ENCODE measurements around the gene TBRG4. TPM values are rescaled to one million over a fixed set of nuclear protein-coding genes. Genes with fewer than 3 reads are reported as not detected.

Gene TBRG4
- total RNA-seq, 1 donor from 2014 or later, result 109 TPM

- intact Hi-C loops (cut with micrococcal nuclease), result no loop called here
Measured at GRCh38 chr7:45075871-45076796, 35.4 kb downstream of the TBRG4 start.

- intact Hi-C loops (cut with micrococcal nuclease), result no loop called here
Measured at GRCh38 chr7:45075355-45075644, 36.2 kb downstream of the TBRG4 start.

DNA sequence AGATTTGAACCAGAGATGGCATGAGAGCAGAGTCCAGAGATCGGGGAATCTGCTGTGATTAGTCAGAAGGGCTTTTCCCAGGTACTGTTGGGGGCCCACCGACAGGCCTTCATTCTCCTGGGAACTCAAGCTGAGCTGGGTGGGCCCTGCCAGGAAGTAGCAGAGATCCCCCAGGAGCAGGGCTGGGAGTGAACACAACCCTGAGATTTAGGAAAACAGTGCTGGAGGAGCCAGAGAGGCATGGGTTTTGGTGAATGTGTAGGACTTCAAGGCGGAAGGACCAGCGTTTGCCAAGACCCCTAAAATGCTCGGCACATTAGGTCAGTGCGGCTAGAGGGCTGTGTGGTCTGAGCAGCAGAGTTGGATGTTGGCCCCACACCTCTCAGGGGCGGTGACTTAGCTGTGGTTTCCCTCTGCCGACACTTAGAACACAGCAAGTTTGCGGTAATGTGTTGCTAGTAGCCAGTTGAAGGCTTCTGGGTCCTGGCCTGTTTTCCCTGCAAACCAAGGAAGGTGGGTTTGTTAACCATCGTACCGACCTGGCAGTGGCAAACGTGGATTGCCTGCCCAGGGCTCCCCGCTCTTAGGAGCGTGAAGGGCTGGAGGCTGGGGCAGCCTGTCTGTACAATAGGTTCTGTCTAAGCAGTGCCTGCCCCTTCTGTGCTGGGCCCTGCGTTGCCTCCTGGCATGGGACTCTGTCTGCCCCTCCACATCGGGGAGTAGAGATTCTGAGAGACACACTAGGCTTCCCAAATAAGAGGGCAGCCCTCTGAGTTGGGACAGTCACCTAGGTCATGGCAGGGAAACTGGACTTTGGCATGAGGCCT is 36.8 kb downstream of the TBRG4 start:
- intact Hi-C loops (cut with micrococcal nuclease), result no loop called here

GRCh38 chr7:45073786-45074527 is 37.5 kb downstream of the TBRG4 start:
- intact Hi-C loops (cut with micrococcal nuclease), result no loop called here

- intact Hi-C loops (cut with micrococcal nuclease), result no loop called here
Measured at GRCh38 chr7:45073031-45073785, 38.3 kb downstream of the TBRG4 start.

DNA sequence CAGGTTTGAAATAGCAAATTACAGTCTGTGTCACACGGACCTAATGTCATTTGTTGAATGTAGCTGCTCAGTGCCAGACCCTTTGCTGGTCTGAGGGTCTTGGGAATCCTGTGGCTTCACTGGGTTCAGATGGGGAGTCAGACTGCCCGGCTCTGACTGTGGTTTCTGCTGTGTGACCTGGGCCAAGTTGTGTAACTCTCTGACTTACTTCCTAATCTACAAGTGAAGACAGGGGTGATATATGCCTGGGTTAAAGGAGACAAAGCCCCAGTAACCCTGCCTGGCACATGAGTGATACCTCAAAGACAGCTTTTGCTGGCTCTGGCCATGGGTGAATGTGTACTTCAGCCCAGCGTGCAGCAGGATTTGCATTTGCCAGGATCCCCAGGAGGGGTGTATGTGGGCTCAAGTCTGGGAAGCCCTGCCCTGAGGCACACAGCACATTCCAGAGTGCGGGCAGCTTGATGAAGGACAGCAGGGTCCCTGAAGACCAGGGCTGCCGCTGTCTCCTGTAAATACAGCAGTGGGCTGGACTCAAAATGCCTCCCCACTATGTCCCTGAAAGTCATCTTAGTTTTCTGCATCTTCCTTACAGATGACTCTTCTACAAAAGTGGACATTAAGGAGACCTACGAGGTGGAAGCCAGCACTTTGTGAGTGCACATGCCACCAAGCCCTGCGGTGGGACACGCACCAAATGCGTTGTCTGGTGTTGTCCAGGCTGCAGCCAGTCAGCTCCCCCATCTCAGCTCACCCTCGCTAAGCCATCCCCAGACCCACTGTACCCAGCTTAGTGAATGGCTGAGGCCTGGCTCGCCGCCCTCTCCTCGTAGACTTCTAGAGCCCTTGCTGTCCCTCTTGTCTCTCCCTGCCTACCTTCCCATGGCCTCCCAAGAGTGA is 39.1 kb downstream of the TBRG4 start:
- intact Hi-C loops (cut with micrococcal nuclease), result no loop called here

- intact Hi-C loops (cut with micrococcal nuclease), result no loop called here
Measured at GRCh38 chr7:45071528-45071927, 40.0 kb downstream of the TBRG4 start.

- intact Hi-C loops (cut with micrococcal nuclease), result no loop called here
Measured at GRCh38 chr7:45070254-45070642, 41.2 kb downstream of the TBRG4 start.

DNA sequence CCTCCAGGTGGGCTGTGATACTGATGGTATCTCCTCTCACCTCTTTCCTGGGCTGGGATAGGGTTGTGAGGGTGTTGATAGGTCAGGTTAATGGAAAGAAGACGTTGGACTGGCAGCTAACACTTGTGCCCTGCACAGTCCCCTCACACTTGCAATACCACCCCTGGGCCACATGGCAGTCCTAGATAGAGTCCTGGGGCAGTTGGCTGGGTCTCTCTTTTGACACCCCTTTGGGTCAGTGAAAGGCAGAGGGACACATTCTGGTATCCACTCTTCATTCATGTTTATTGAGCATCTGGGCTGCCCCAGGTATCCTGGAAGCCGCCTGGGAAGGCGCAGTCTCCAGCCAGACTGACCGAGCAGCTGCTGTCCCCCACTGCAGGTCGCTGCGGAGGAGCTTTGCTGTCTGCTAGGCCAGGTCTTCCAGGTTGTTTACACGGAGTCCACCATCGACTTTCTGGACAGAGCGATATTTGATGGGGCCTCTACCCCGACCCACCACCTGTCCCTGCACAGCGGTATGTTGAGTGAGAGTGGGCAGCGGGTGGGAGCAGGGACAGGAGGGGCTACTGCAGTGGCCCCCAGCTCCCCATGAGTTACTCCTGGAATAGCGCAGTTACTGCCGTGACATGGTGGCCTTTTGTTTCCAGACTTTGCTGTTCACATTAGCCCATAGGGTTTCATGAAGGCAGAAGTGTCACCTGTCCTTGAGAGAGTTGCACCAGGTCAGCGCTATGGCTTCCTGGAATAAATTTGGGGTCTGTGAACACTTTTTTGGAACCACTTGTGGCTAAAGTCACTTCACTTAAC is 41.8 kb downstream of the TBRG4 start:
- intact Hi-C loops (cut with micrococcal nuclease), result no loop called here

- intact Hi-C loops (cut with micrococcal nuclease), result no loop called here
Measured at GRCh38 chr7:45068236-45069023, 43.1 kb downstream of the TBRG4 start.

- intact Hi-C loops (cut with micrococcal nuclease), result no loop called here
Measured at GRCh38 chr7:45067582-45067981, 43.9 kb downstream of the TBRG4 start.

DNA sequence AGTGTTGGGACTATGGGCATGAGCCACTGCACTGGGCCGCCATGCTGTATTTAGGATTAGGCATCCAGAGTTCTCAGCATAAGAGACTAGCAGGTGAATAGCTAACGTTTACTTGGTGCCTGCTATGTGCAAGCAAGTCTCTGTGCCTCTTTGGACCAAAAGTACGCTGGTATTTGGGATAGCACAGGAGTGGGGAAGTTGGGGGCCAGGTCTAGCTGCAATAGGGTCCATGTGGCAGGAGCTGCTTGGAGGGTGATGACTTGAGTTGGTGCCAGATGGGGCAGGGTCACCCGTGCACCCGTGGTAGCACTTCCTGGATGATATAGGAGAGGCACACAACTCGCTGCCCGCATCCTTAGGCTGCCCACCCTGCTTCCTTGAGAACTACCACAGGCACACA is 45.1 kb downstream of the TBRG4 start:
- intact Hi-C loops (cut with micrococcal nuclease), result no loop called here

DNA sequence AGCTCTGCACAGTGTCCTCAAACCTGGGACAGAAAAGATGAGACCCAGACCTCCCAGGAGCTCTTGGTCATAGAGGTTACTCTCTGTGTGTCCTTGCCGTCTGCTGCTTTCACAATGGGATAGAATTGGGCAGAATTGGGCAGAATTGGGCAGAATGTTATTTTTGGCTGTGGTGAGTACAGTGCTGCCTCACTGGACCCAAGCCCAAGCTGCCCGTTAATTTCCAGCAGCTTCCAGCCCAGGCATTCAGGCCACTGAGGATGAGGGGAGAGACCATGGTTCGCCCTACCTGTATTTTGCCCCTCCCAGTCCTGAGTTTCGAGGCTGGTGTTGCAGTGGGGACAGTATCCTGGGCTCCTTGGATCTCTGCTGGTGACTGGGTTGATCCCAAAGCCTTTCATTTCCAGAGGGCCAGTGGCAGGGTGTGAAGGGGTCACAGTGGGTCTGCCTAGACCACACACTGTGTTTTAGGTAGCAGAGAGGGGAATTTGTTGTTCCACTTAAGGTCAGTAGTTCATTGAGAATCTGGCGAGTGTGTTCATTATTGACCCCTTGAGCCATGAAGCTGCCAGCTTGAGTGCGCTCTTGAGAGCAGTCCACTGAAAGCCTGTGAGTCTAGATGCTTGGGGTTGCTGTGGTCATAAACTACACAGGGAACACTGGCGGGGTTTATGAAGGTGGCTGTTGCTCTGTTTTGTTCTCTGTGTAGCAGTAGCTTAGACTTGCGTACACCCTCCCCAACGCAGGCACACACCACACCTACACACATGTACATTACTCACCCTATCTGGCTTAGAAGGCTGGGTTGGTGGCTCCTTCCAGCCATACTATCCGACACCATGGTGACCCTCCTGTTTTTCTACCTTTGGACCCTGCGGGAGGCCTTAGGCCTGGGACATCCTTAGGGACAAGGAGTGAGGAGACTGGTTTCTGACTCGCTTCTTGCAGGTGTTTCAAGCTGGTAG is 46.2 kb downstream of the TBRG4 start:
- intact Hi-C loops (cut with micrococcal nuclease), result no loop called here

GRCh38 chr7:45064047-45064725 is 47.3 kb downstream of the TBRG4 start:
- intact Hi-C loops (cut with micrococcal nuclease), result no loop called here

GRCh38 chr7:45061806-45062425 is 49.6 kb downstream of the TBRG4 start:
- intact Hi-C loops (cut with micrococcal nuclease), result no loop called here

DNA sequence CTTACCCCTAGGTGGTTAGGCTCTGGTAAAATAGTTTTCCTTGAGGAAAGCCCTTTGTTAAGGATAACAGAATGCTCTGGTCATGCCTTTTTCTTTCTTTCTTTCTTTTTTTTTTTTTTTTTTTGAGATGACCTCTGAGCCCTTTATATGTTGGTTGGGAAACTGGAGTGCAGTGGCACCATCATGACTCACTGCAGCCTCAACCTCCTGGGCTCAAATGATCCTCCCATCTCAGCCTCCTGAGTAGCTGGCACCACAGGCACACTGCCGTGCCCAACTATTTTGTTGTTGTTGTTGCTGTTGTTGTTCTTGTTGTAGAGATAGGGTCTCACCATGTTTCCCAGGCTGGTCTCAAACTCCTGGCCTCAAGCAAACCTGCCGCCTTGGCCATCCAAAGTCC is 50.1 kb downstream of the TBRG4 start:
- intact Hi-C loops (cut with micrococcal nuclease), result no loop called here
